Naive thymus-derived CD8-positive, alpha-beta T cell (primary cell): ENCODE measurements around the gene PROKR1. TPM values are rescaled to one million over a fixed set of nuclear protein-coding genes. Genes with fewer than 3 reads are reported as not detected.
A peak's percentile ranks its signal among the peaks of the same experiment; 100 is the strongest.

Experiments used
- ATAC-seq, 2 donors: fragments of 150-1000 bp; cut with Tn5 transposase in 1 of 2; sonication (Bioruptor Pico), chemical (Tn5 transposase) in 1 of 2; 1 replicate in 1 of 2; 2 replicates in 1 of 2; pipeline ENCODE4 v1.10.0; 2021; ENCODE audit warnings: mild to moderate bottlenecking in 2 of 2, moderate library complexity in 2 of 2
- POLR2A ChIA-PET: fragments of 350-600 bp; sonication (Branson Sonifier 250); formaldehyde crosslinking; loops from one replicate; lab custom pipeline; 2021; ENCODE audit warnings: antibody characterized with exemption; lab: Charles Lee
- DNase-seq, 10 donors: peaks; one replicate each; pipeline versions ENCODE4 v3.0.0 to v3.0.0-alpha.2; 2020 to 2022
- H3K27ac Mint-ChIP-seq, 10 donors: one replicate each; pipeline ENCODE4 v1.8.0; 2020 to 2022; ENCODE audit warnings: mild to moderate bottlenecking in 10 of 10, mixed read lengths in 10 of 10, moderate library complexity in 4 of 10, inconsistent platforms in 1 of 10
- H3K27me3 Mint-ChIP-seq, 5 donors: one replicate each; pipeline ENCODE4 v1.8.0; 2021 to 2022; ENCODE audit warnings: mixed read lengths in 5 of 5
- H3K36me3 Mint-ChIP-seq, 3 donors: one replicate each; pipeline ENCODE4 v1.8.0; 2020 to 2022; ENCODE audit warnings: mixed read lengths in 3 of 3, mild to moderate bottlenecking in 2 of 3, inconsistent platforms in 1 of 3
- H3K4me1 Mint-ChIP-seq, 4 donors: one replicate each; pipeline ENCODE4 v1.8.0; 2021 to 2022; ENCODE audit warnings: mixed read lengths in 4 of 4
- H3K4me3 Mint-ChIP-seq, 10 donors: one replicate each; pipeline ENCODE4 v1.8.0; 2020 to 2022; ENCODE audit warnings: mild to moderate bottlenecking in 10 of 10, mixed read lengths in 10 of 10, moderate library complexity in 6 of 10, inconsistent platforms in 1 of 10
- H3K9me3 Mint-ChIP-seq, 9 donors: one replicate each; pipeline ENCODE4 v1.8.0; 2020 to 2022; ENCODE audit warnings: mixed read lengths in 9 of 9, mild to moderate bottlenecking in 3 of 9, inconsistent platforms in 1 of 9, moderate library complexity in 1 of 9
- polyA plus RNA-seq, 3 donors: library from polyadenylated mRNA; unstranded; fragments of 300-500 nt; fragmentation: Illumina TruSeq; gene quantifications; one replicate each; pipeline ENCODE4 v1.2.3, GENCODE V29; 2021
- total RNA-seq, 8 experiments: library from RNA in 2 of 8; stranded (reverse) in 2 of 8; gene quantifications; one replicate each; pipeline ENCODE4 v1.2.3 and lab custom pipeline; 2021 to 2026

The PROKR1 gene
- total and polyA plus RNA-seq, 5 experiments from 2014 or later, result not detected

GRCh38 chr2:68620772-68621171 is 22.6 kb upstream of the PROKR1 start:
- Mint-ChIP-seq H3K4me3 (no peak overlapping the region), H3K27me3 (no peaks in the 10 kb centered on the region), H3K4me1 (peaks cover 0 to 2% (median 0%) of the 10 kb centered on the region in 4 donors), H3K9me3 (peaks cover 0 to 55% (median 12%) of the 10 kb centered on the region in 9 donors), H3K27ac (no peak overlapping the region), H3K36me3 (peaks cover 0 to 26% (median 14%) of the 10 kb centered on the region in 3 donors)
- ATAC-seq, result no peak
- no peak for DNase-seq
- POLR2A ChIA-PET, result no interaction called here

DNA sequence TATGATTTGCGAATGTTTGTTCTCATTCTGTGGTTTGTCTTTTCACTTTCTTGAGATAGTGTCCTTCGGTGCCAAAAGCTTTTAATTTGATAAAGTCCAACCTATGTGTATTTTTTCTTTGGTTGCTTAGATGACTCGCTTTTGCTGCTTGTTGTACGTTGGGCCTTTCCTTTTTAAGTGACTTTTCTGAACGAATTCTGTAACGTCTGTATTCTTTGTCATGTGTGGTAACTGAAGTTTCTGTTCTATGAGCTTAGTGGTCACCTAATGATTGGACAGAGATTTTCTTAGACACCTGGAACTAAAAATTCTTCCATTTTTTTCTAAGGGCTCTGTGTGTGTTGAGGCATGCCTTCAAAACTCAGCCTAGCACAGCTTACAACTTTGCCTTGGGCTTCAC is 19.6 kb upstream of the PROKR1 start:
- H3K9me3 Mint-ChIP-seq, result peaks cover 0 to 52% (median 12%) of the 10 kb centered on the region in 9 donors
- H3K36me3 Mint-ChIP-seq, result peaks cover 0 to 31% (median 14%) of the 10 kb centered on the region in 3 donors
- H3K4me1 Mint-ChIP-seq, result peaks cover 0 to 2% (median 0%) of the 10 kb centered on the region in 4 donors
- DNase-seq, result no peak
- POLR2A ChIA-PET, result no interaction called here
- H3K4me3 Mint-ChIP-seq, result no peak overlapping the region
- no peak for ATAC-seq
- H3K27me3 Mint-ChIP-seq, result peaks cover 0 to 7% (median 0%) of the 10 kb centered on the region in 5 donors
- H3K27ac Mint-ChIP-seq, result no peak overlapping the region

DNA sequence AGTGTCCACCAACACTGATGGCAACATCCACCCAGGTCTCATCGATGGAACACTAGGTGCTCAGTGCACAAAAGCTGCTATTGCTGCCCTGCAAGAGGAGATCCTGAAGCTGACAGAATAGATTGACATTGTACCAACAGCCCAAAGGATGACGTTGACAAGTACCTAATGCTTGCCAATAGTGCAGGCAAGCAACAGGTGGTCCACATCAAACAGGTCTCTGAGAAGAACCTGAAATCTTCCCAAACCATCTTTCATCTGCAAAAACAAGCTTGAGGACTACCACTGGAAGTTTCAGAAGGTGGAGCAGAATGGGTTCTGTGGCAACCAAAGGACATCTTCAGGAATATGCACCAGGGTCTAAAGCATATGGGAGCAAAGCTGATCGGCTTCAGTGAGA is 15.8 kb upstream of the PROKR1 start:
- DNase-seq (no peak), ATAC-seq (no peak)
- H3K4me1 Mint-ChIP-seq, result no peaks in the 10 kb centered on the region
- peaks cover 0 to 9% (median 3%) of the 10 kb centered on the region in 5 donors for H3K27me3 Mint-ChIP-seq
- POLR2A ChIA-PET, result no interaction called here
- H3K27ac Mint-ChIP-seq, result no peak overlapping the region
- peaks cover 0 to 40% (median 8%) of the 10 kb centered on the region in 9 donors for H3K9me3 Mint-ChIP-seq
- H3K36me3 Mint-ChIP-seq, result peaks cover 0 to 26% (median 8%) of the 10 kb centered on the region in 3 donors
- H3K4me3 Mint-ChIP-seq, result no peak overlapping the region

GRCh38 chr2:68632021-68632420 is 11.4 kb upstream of the PROKR1 start:
- Mint-ChIP-seq H3K9me3 (peaks cover 0 to 23% (median 6%) of the 10 kb centered on the region in 9 donors), H3K4me3 (no peak overlapping the region), H3K27ac (no peak overlapping the region), H3K4me1 (no peaks in the 10 kb centered on the region), H3K36me3 (peaks cover 0 to 12% (median 0%) of the 10 kb centered on the region in 3 donors), H3K27me3 (peaks cover 0 to 10% (median 6%) of the 10 kb centered on the region in 5 donors)
- POLR2A ChIA-PET, result no interaction called here
- DNase-seq (no peak), ATAC-seq (no peak)

DNA sequence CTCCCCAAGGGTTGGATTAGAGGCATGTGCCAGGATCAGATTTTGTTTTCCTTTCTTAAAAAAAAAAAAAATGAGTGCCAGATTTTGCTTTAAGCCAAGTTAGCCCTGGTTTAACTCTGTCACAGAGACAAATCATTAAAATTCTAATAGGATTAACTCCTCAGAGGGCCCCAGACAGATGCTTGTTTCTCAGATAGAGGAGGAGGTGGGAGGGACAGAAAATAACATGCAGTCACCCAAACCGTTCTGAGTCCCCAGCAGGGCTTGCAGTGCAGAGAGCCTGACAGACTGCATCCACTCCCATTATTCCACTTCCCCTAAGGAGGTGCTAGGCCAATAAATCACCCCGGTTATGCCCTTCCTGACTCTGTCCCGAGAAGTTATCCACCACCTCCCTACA is 6.3 kb upstream of the PROKR1 start:
- H3K9me3 Mint-ChIP-seq, result peaks cover 0 to 15% (median 7%) of the 10 kb centered on the region in 9 donors
- H3K36me3 Mint-ChIP-seq, result peaks cover 0 to 19% (median 4%) of the 10 kb centered on the region in 3 donors
- no peak overlapping the region for H3K4me3 Mint-ChIP-seq
- no peak for ATAC-seq
- H3K4me1 Mint-ChIP-seq, result peaks cover 0 to 1% (median 0%) of the 10 kb centered on the region in 4 donors
- no peak for DNase-seq
- peaks cover 9 to 32% (median 20%) of the 10 kb centered on the region in 5 donors for H3K27me3 Mint-ChIP-seq
- POLR2A ChIA-PET, result no interaction called here
- no peak overlapping the region for H3K27ac Mint-ChIP-seq

GRCh38 chr2:68643874-68644485 is 601 bp downstream of the PROKR1 start:
- H3K27me3 Mint-ChIP-seq, result peaks cover 39 to 83% (median 56%) of the 10 kb centered on the region in 5 donors
- peaks cover 0 to 7% (median 3%) of the 10 kb centered on the region in 4 donors for H3K4me1 Mint-ChIP-seq
- DNase-seq (no peak), ATAC-seq (no peak)
- peak overlapping the region in 8 of 10 donors; percentile 16 to 50 (median 36) for H3K4me3 Mint-ChIP-seq
- peak overlapping the region in 1 of 10 donors; percentile 27 for H3K27ac Mint-ChIP-seq
- H3K9me3 Mint-ChIP-seq, result peaks cover 0 to 24% (median 7%) of the 10 kb centered on the region in 9 donors
- H3K36me3 Mint-ChIP-seq, result peaks cover 0 to 19% (median 5%) of the 10 kb centered on the region in 3 donors
- POLR2A ChIA-PET, result no interaction called here

GRCh38 chr2:68645523-68645922 is 2.1 kb downstream of the PROKR1 start:
- ATAC-seq (no peak), DNase-seq (no peak)
- H3K4me1 Mint-ChIP-seq, result peaks cover 0 to 8% (median 4%) of the 10 kb centered on the region in 4 donors
- peaks cover 37 to 83% (median 54%) of the 10 kb centered on the region in 5 donors for H3K27me3 Mint-ChIP-seq
- peaks cover 0 to 17% (median 5%) of the 10 kb centered on the region in 3 donors for H3K36me3 Mint-ChIP-seq
- H3K4me3 Mint-ChIP-seq, result no peak overlapping the region
- POLR2A ChIA-PET, result no interaction called here
- no peak overlapping the region for H3K27ac Mint-ChIP-seq
- H3K9me3 Mint-ChIP-seq, result peaks cover 0 to 20% (median 7%) of the 10 kb centered on the region in 9 donors

- H3K27me3 Mint-ChIP-seq, result peaks cover 33 to 76% (median 47%) of the 10 kb centered on the region in 5 donors
- H3K36me3 Mint-ChIP-seq, result peaks cover 0 to 9% (median 3%) of the 10 kb centered on the region in 3 donors
- H3K9me3 Mint-ChIP-seq, result peaks cover 0 to 13% (median 4%) of the 10 kb centered on the region in 9 donors
- H3K4me3 Mint-ChIP-seq, result no peak overlapping the region
- DNase-seq (no peak), ATAC-seq (no peak)
- POLR2A ChIA-PET, result no interaction called here
- peaks cover 2 to 15% (median 11%) of the 10 kb centered on the region in 4 donors for H3K4me1 Mint-ChIP-seq
- no peak overlapping the region for H3K27ac Mint-ChIP-seq
These were observed 2.9 kb downstream of the PROKR1 start for GRCh38 chr2:68646303-68646702.

DNA sequence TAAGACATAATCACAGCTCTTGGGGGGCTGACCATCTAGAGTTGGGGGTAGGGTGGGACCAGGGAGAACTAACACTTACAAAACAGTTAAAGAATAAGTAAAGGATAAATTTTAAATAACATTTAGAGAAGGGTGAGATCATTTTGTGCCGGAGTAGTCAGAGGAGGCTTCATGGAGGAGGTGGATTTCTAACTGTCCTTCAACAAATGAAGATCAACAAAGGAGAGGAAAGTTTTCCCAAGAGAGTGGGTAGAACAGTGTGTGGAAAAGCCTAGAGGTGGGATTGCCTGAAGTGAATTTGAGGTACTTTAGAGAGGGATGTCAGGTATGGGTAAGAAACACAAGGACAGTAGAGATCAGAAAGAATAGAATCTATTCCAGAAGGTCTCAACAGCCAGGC is 7.3 kb downstream of the PROKR1 start:
- DNase-seq (no peak), ATAC-seq (no peak)
- peaks cover 13 to 42% (median 23%) of the 10 kb centered on the region in 5 donors for H3K27me3 Mint-ChIP-seq
- H3K36me3 Mint-ChIP-seq, result no peaks in the 10 kb centered on the region
- H3K4me1 Mint-ChIP-seq, result peaks cover 11 to 38% (median 30%) of the 10 kb centered on the region in 4 donors
- POLR2A ChIA-PET, result no interaction called here
- H3K9me3 Mint-ChIP-seq, result no peaks in the 10 kb centered on the region
- no peak overlapping the region for H3K4me3 Mint-ChIP-seq
- peak overlapping the region in 4 of 10 donors; percentile 4 to 57 (median 30) for H3K27ac Mint-ChIP-seq

GRCh38 chr2:68653034-68653433 is 9.7 kb downstream of the PROKR1 start:
- no peak for ATAC-seq
- POLR2A ChIA-PET, result no interaction called here
- DNase-seq, result no peak
- Mint-ChIP-seq H3K4me3 (peak overlapping the region in 4 of 10 donors; percentile 7 to 37 (median 30)), H3K9me3 (no peaks in the 10 kb centered on the region), H3K27ac (peak overlapping the region in 1 of 10 donors; percentile 26), H3K36me3 (no peaks in the 10 kb centered on the region), H3K4me1 (peaks cover 11 to 38% (median 30%) of the 10 kb centered on the region in 4 donors), H3K27me3 (peaks cover 2 to 34% (median 9%) of the 10 kb centered on the region in 5 donors)

- Mint-ChIP-seq H3K4me3 (peak overlapping the region in 7 of 10 donors; percentile 7 to 62 (median 23)), H3K36me3 (no peaks in the 10 kb centered on the region), H3K27ac (peak overlapping the region in 7 of 10 donors; percentile 3 to 61 (median 35)), H3K9me3 (no peaks in the 10 kb centered on the region), H3K4me1 (peaks cover 11 to 38% (median 30%) of the 10 kb centered on the region in 4 donors), H3K27me3 (peaks cover 0 to 34% (median 10%) of the 10 kb centered on the region in 5 donors)
- peak; percentile 47 to 84 for ATAC-seq
- POLR2A ChIA-PET, result no interaction called here
- DNase-seq, result peak in 3 of 10 donors; percentile 10 to 11 (median 10)
These were observed 10.2 kb downstream of the PROKR1 start for GRCh38 chr2:68653538-68653982.

- H3K4me1 Mint-ChIP-seq, result peaks cover 6 to 18% (median 12%) of the 10 kb centered on the region in 4 donors
- H3K27me3 Mint-ChIP-seq, result peaks cover 0 to 31% (median 9%) of the 10 kb centered on the region in 5 donors
- H3K9me3 Mint-ChIP-seq, result no peaks in the 10 kb centered on the region
- H3K4me3 Mint-ChIP-seq, result no peak overlapping the region
- H3K27ac Mint-ChIP-seq, result no peak overlapping the region
- DNase-seq, result no peak
- no peak for ATAC-seq
- POLR2A ChIA-PET, result no interaction called here
- H3K36me3 Mint-ChIP-seq, result no peaks in the 10 kb centered on the region
These were observed 14.9 kb downstream of the PROKR1 start for GRCh38 chr2:68658266-68658665.

DNA sequence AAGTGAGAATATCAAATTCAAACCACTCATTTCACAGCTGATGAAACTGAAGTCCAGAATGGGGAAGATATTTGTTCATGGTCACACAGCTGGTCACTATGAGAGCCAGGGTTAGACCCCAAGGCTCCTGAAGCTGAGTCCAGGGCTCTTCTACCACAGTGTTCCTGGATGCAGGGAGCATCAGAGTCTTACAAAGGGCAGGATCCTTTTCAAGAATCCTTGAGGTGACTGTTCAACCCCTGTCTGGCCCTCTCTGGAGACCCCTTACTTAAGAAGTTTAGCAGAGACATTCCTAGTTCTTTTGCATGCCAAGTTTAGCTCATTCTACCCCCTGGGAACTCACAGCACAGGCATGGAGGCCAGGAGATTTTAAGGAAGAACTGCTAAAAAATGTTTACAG is 15.7 kb downstream of the PROKR1 start:
- ATAC-seq, result no peak
- Mint-ChIP-seq H3K27me3 (peaks cover 0 to 35% (median 14%) of the 10 kb centered on the region in 5 donors), H3K4me1 (peaks cover 0 to 10% (median 3%) of the 10 kb centered on the region in 4 donors), H3K9me3 (no peaks in the 10 kb centered on the region), H3K36me3 (no peaks in the 10 kb centered on the region), H3K4me3 (no peak overlapping the region), H3K27ac (no peak overlapping the region)
- POLR2A ChIA-PET, result no interaction called here
- DNase-seq, result no peak
